Hepatocyte (in vitro differentiated cells): ENCODE measurements around the gene RASA3. TPM values are rescaled to one million over a fixed set of nuclear protein-coding genes. Genes with fewer than 3 reads are reported as not detected.

Source experiments
- DNase-seq: peaks from one replicate; pipeline ENCODE4 v3.0.0-alpha.2; 2016; ENCODE audit warnings: low spot score
- H2AFZ ChIP-seq: fragments of 200-600 bp; sonication (generic); 2 replicates; pipeline ENCODE4 v1.6.0; 2016; ENCODE audit warnings: antibody characterized with exemption, mild to moderate bottlenecking
- H3K27ac ChIP-seq: fragments of 200-600 bp; sonication (generic); 2 replicates; pipeline ENCODE4 v1.5.1; 2016; ENCODE audit warnings: mild to moderate bottlenecking
- H3K27me3 ChIP-seq: fragments of 200-600 bp; sonication (generic); 2 replicates; pipeline ENCODE4 v1.6.1; 2016
- H3K36me3 ChIP-seq: fragments of 200-600 bp; sonication (generic); replicated peaks from 2 replicates; pipeline ENCODE4 v1.5.1; 2016; ENCODE audit warnings: low read depth; ENCODE audit not compliant: insufficient read depth
- H3K4me1 ChIP-seq: fragments of 200-600 bp; sonication (generic); 2 replicates; pipeline ENCODE4 v1.5.1; 2016; ENCODE audit warnings: mild to moderate bottlenecking, moderate library complexity; ENCODE audit not compliant: insufficient read depth
- H3K4me2 ChIP-seq: fragments of 200-600 bp; sonication (generic); 2 replicates; pipeline ENCODE4 v1.6.0; 2016
- H3K4me3 ChIP-seq: fragments of 200-600 bp; sonication (generic); 2 replicates; pipeline ENCODE4 v1.5.1; 2016; ENCODE audit warnings: mild to moderate bottlenecking
- H3K79me2 ChIP-seq: fragments of 200-600 bp; sonication (generic); 2 replicates; pipeline ENCODE4 v1.6.0; 2017; ENCODE audit warnings: mild to moderate bottlenecking
- H3K9me2 ChIP-seq: fragments of 200-600 bp; sonication (generic); replicated peaks from 2 replicates; pipeline ENCODE4 v1.6.0; 2017; ENCODE audit warnings: mild to moderate bottlenecking; ENCODE audit not compliant: insufficient read depth
- H3K9me3 ChIP-seq: fragments of 200-600 bp; sonication (generic); 2 replicates; pipeline ENCODE4 v1.5.1; 2016; ENCODE audit warnings: low read depth, mild to moderate bottlenecking
- H4K20me1 ChIP-seq: fragments of 200-600 bp; sonication (generic); 2 replicates; pipeline ENCODE4 v1.6.0; 2016; ENCODE audit warnings: mild to moderate bottlenecking; ENCODE audit not compliant: insufficient read depth, poor library complexity, severe bottlenecking
- CTCF ChIP-seq: fragments of 200-600 bp; sonication (generic); IDR thresholded peaks from 2 replicates; pipeline ENCODE4 v1.5.1; 2016; ENCODE audit warnings: antibody characterized with exemption, mild to moderate bottlenecking; ENCODE audit not compliant: poor library complexity
- EZH2 ChIP-seq: fragments of 200-600 bp; sonication (generic); IDR thresholded peaks from 2 replicates; pipeline ENCODE4 v1.6.1; 2016; ENCODE audit warnings: antibody characterized with exemption, mild to moderate bottlenecking, borderline replicate concordance
- EZH2phosphoT487 ChIP-seq: fragments of 200-600 bp; sonication (generic); IDR thresholded peaks from one replicate; pipeline ENCODE4 v1.6.1; 2018; ENCODE audit warnings: antibody characterized with exemption, mild to moderate bottlenecking, low read depth, moderate library complexity; ENCODE audit not compliant: unreplicated experiment, severe bottlenecking
- WGBS: methylation state at CpG from one replicate; pipeline ENCODE4 v1.1.6; 2016; ENCODE audit warnings: low lambda C conversion rate; ENCODE audit errors: missing lambda C conversion rate; 5-methylcytosine and 5-hydroxymethylcytosine counted together
- polyA plus RNA-seq: library from polyadenylated mRNA; unstranded; fragments of >200 nt; fragmentation: Nextera tagmentation; extraction: Ambion mirVana; gene quantifications from 2 replicates; pipeline ENCODE4 v1.2.1, GENCODE V29; 2016
- total RNA-seq: library from RNA; depleted of rRNA; stranded (reverse); fragments of >200 nt; gene quantifications from 2 replicates; pipeline ENCODE4 v1.2.3, GENCODE V29; 2014

RASA3 gene
- total and polyA plus RNA-seq, 2 experiments from 2014 or later = 5.6 to 6.1 TPM

- Histone ChIP-seq H3K9me3 (no peaks in the 10 kb centered on the region), H3K9me2 (no peaks in the 10 kb centered on the region), H3K27ac (no peak overlapping the region), H2AFZ (no peak overlapping the region), H4K20me1 (no peaks in the 10 kb centered on the region), H3K27me3 (no peaks in the 10 kb centered on the region), H3K79me2 (no peaks in the 10 kb centered on the region), H3K4me3 (no peak overlapping the region), H3K4me2 (no peak overlapping the region), H3K4me1 (peaks cover 23% of the 10 kb centered on the region), H3K36me3 (no peaks in the 10 kb centered on the region)
- TF ChIP-seq EZH2phosphoT487 (no peak), CTCF (no peak), EZH2 (no peak)
- no peak for DNase-seq
- WGBS = 98% methylated on average over 20 of the region's 20 CpGs
These were observed 70.7 kb downstream of the RASA3 start for GRCh38 chr13:114061744-114062143.

- Histone ChIP-seq H3K4me1 (peaks cover 21% of the 10 kb centered on the region), H4K20me1 (no peaks in the 10 kb centered on the region), H3K36me3 (no peaks in the 10 kb centered on the region), H3K79me2 (no peaks in the 10 kb centered on the region), H3K9me3 (no peaks in the 10 kb centered on the region), H3K9me2 (no peaks in the 10 kb centered on the region), H3K27ac (no peak overlapping the region), H3K4me3 (no peak overlapping the region), H3K4me2 (no peak overlapping the region), H3K27me3 (no peaks in the 10 kb centered on the region), H2AFZ (no peak overlapping the region)
- no peak for TF ChIP-seq EZH2
- TF ChIP-seq EZH2phosphoT487 = no peak
- TF ChIP-seq CTCF = no peak
- 95% methylated on average over 18 of the region's 18 CpGs for WGBS
- no peak for DNase-seq
These were observed 71.4 kb downstream of the RASA3 start for GRCh38 chr13:114061047-114061446.

GRCh38 chr13:114059946-114060860 lies 72.2 kb downstream of the RASA3 start:
- no peaks in the 10 kb centered on the region for H3K36me3 ChIP-seq
- H3K9me2 ChIP-seq = no peaks in the 10 kb centered on the region
- H3K27ac ChIP-seq = no peak overlapping the region
- DNase-seq = no peak
- no peaks in the 10 kb centered on the region for H3K9me3 ChIP-seq
- peaks cover 14% of the 10 kb centered on the region for H3K4me1 ChIP-seq
- no peak overlapping the region for H2AFZ ChIP-seq
- TF ChIP-seq EZH2 (no peak), CTCF (no peak), EZH2phosphoT487 (no peak)
- H3K4me3 ChIP-seq = no peak overlapping the region
- H4K20me1 ChIP-seq = no peaks in the 10 kb centered on the region
- 97% methylated on average over 51 of the region's 53 CpGs for WGBS
- no peaks in the 10 kb centered on the region for H3K27me3 ChIP-seq
- no peak overlapping the region for H3K4me2 ChIP-seq
- no peaks in the 10 kb centered on the region for H3K79me2 ChIP-seq
